Measurements from ENCODE around the gene CEMIP.

DNA sequence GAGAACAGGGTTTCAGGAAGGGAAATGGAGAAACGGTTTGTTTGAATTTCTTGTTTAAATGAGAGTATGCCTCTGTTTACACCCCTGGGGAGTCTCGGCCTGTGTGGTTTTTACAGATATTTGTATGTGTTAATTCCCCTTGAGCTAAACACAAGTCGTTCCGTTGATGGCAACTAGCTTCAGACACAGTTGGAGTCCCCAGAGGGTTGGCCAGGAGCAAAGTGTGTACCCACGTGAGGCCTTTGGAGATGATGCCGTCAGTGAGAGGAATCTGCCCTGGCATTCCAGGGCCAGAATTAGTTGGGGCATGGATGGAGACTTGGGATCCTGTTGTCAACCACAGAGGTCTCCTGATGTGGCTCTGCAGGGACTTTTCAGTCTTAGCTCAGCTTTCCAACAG lies 44.0 kb downstream of the CEMIP start:
- TF ChIP-seq, protein P1, sequence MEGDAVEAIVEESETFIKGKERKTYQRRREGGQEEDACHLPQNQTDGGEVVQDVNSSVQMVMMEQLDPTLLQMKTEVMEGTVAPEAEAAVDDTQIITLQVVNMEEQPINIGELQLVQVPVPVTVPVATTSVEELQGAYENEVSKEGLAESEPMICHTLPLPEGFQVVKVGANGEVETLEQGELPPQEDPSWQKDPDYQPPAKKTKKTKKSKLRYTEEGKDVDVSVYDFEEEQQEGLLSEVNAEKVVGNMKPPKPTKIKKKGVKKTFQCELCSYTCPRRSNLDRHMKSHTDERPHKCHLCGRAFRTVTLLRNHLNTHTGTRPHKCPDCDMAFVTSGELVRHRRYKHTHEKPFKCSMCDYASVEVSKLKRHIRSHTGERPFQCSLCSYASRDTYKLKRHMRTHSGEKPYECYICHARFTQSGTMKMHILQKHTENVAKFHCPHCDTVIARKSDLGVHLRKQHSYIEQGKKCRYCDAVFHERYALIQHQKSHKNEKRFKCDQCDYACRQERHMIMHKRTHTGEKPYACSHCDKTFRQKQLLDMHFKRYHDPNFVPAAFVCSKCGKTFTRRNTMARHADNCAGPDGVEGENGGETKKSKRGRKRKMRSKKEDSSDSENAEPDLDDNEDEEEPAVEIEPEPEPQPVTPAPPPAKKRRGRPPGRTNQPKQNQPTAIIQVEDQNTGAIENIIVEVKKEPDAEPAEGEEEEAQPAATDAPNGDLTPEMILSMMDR (IDR thresholded peaks at IDR 0.05), result no peak
- no peak for TF ChIP-seq POLR2AphosphoS5 (IDR thresholded peaks at IDR 0.05)
